ENCODE data around the gene LPCAT3. TPM values are rescaled to one million over a fixed set of nuclear protein-coding genes. Genes with fewer than 3 reads are reported as not detected.
"Not testable (repeated sequence)": the region's sequence is repeated elsewhere in the genome, so short reads cannot be mapped to it uniquely, and the experiment has no call there.

LPCAT3 gene
- polyA plus RNA-seq, 2 of the 4 experiments (the other 2 are of a cell fraction), result 42.8 to 53.4 TPM

DNA sequence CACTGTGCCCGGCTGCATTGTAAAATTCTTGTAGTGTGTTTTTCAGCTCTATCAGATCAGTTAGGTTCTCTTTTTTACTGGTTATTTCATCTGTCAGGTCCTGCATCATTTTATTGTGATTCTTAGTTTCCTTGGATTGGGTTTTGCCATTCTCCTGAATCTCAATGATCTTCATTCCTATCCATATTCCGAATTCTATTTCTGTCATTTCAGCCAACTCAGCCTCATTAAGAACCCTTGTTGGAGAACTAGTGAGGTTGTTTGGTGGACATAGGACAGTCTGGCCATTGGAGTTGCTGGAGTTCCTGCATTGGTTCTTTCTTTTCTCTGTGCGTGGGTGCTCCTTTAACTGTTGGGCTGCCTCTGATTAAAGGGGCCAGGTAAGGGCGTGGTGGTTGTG lies 36.6 kb upstream of the LPCAT3 start:
- ChIA-PET CTCF (interaction anchor here (0.8 to 16.5 kb wide), 9 partner anchors 9 to 90 kb away, joined by 3 to 309 read pairs (median 5); partner anchors contain the start of genes C1R, C1RL and LPCAT3), POLR2A (interaction anchor here (1.3 kb wide), 1 partner anchor 111 kb away, joined by 4 read pairs; the partner anchor contains the start of genes C12orf57 and RNU7-1)
- no peak overlapping the region for H3K4me3 ChIP-seq
- FAIRE-seq (no peak), ATAC-seq (no peak), DNase-seq (ENCODE audit: low read depth in 1 of 2, low spot score in 1 of 2) (no peak)
- no peak overlapping the region for H3K4me2 ChIP-seq
- H3K4me1 ChIP-seq, result peaks cover 6% of the 10 kb centered on the region
- no peak overlapping the region for H3K27ac ChIP-seq
- H3K9me3 ChIP-seq, result no peaks in the 10 kb centered on the region
- no peak for TF ChIP-seq NPAS2 (CRISPR knock-in tag; IDR thresholded peaks at IDR 0.05; ENCODE audit: borderline replicate concordance)
- TF ChIP-seq HEYL (CRISPR knock-in tag; IDR thresholded peaks at IDR 0.05), result no peak
- no peak for TF ChIP-seq POLR2A (IDR thresholded peaks at IDR 0.05; ENCODE audit: low read length)
- TF ChIP-seq TP53 (CRISPR knock-in tag; IDR thresholded peaks at IDR 0.05), result no peak
- TF ChIP-seq, protein P1, sequence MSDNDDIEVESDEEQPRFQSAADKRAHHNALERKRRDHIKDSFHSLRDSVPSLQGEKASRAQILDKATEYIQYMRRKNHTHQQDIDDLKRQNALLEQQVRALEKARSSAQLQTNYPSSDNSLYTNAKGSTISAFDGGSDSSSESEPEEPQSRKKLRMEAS (IDR thresholded peaks at IDR 0.05), result no peak
- TF ChIP-seq RFX5 (IDR thresholded peaks at IDR 0.05), result no peak
- TF ChIP-seq, protein P2, sequence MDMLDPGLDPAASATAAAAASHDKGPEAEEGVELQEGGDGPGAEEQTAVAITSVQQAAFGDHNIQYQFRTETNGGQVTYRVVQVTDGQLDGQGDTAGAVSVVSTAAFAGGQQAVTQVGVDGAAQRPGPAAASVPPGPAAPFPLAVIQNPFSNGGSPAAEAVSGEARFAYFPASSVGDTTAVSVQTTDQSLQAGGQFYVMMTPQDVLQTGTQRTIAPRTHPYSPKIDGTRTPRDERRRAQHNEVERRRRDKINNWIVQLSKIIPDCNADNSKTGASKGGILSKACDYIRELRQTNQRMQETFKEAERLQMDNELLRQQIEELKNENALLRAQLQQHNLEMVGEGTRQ (IDR thresholded peaks at IDR 0.05), result no peak
- TF ChIP-seq, protein P3, sequence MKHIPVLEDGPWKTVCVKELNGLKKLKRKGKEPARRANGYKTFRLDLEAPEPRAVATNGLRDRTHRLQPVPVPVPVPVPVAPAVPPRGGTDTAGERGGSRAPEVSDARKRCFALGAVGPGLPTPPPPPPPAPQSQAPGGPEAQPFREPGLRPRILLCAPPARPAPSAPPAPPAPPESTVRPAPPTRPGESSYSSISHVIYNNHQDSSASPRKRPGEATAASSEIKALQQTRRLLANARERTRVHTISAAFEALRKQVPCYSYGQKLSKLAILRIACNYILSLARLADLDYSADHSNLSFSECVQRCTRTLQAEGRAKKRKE (CRISPR knock-in tag; IDR thresholded peaks at IDR 0.05; ENCODE audit: low read depth), result no peak
- 66% methylated on average over 4 of the region's 4 CpGs for WGBS (ENCODE audit: missing lambda C conversion rate)

DNA sequence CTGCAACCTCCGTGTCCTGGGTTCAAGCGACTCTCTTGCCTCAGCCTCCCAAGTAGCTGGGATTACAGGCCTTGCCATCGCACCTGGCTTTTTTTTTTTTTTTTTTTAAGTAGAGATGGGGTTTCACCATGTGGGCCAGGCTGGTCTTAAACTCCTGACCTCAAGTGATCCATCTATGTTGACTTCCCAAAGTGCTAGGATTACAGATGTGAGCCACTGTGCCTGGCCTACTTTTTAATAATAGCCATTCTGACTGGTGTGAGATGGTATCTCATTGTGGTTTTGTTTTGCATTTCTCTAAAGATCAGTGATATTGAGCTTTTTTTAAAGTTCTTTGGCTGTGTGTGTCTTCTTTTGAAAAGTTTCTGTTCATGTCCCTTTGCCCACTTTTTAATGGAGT lies 31.7 kb upstream of the LPCAT3 start:
- H3K4me1 ChIP-seq; ATAC-seq; DNase-seq (ENCODE audit: low read depth in 1 of 2, low spot score in 1 of 2); H3K9me3 ChIP-seq; H3K27ac ChIP-seq; POLR2A ChIA-PET; FAIRE-seq; H3K4me3 ChIP-seq; H3K4me2 ChIP-seq: not testable (repeated sequence)
- WGBS (ENCODE audit: missing lambda C conversion rate), result 75% methylated on average over 3 of the region's 3 CpGs
- CTCF ChIA-PET, result interaction anchor here (0.7 to 1.7 kb wide), 4 partner anchors 11 to 133 kb away, joined by 3 to 5 read pairs (median 4); partner anchors contain the start of gene C1S

DNA sequence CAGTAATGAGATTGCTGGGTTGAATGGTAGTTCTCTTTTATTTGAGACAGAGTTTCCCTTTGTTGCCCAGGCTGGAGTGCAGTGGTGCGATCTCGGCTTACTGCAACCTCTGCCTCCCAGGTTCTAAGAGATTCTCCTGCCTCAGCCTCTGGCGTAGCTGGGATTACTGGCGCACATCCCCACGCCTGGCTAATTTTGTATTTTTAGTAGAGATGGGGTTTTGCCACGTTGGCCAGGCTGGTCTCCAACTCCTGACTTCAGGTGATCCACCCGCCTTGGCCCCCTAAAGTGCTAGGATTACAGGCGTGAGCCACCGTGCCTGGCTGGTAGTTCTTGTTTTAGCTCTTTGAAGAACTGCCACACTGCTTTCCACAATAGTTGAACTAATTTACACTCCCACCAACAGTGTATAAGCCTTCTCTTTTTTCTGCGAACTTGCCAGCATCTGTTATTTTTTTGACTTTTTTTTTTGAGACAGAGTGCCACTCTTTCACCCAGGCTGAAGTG lies 31.2 kb upstream of the LPCAT3 start:
- FAIRE-seq, result not testable (repeated sequence)
- CTCF ChIA-PET, result interaction anchor here (0.8 to 3.7 kb wide), 4 partner anchors 11 to 64 kb away, joined by 3 to 15 read pairs (median 4); partner anchors contain the start of gene C1S
- 75% methylated on average over 10 of the region's 10 CpGs for WGBS (ENCODE audit: missing lambda C conversion rate)

DNA sequence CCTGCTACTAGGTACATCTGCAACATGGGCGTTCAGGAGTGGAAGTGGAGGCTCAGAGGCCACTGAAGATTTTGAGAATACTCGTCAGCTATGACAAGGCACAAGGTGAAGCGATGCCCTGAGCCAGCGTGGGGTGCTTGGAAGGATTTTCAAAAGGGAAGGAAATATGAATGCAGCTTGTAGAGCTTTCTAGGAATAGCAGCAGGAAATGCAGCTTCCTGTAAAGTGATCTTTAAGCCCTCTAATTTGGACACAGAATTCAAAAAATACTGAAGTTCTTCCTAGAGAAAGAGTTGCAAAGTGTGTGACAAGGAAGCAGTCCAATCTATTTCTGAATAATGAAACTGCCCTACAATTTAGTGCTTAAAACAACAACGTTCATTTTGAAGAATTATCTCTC lies 29.0 kb upstream of the LPCAT3 start:
- POLR2A ChIA-PET, result no interaction called here
- FAIRE-seq, result no peak

More for the DNA sequence above, 31.2 kb upstream of the LPCAT3 start:
- H3K4me3 ChIP-seq; DNase-seq (ENCODE audit: low read depth in 1 of 2, low spot score in 1 of 2); H3K4me2 ChIP-seq; POLR2A ChIA-PET; H3K27ac ChIP-seq; H3K9me3 ChIP-seq; H3K4me1 ChIP-seq; ATAC-seq: not testable (repeated sequence)

More for the DNA sequence above, 29.0 kb upstream of the LPCAT3 start:
- CTCF ChIA-PET, result interaction anchor here (0.9 to 3.7 kb wide), 3 partner anchors 9 to 13 kb away, joined by 3 to 15 read pairs (median 3); partner anchors contain the start of gene C1S
- H3K4me3 ChIP-seq, result no peak overlapping the region
- TF ChIP-seq, protein P4, sequence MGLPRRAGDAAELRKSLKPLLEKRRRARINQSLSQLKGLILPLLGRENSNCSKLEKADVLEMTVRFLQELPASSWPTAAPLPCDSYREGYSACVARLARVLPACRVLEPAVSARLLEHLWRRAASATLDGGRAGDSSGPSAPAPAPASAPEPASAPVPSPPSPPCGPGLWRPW (IDR thresholded peaks at IDR 0.05), result no peak
- no peak for TF ChIP-seq JUNB (IDR thresholded peaks at IDR 0.05)
- no peak for TF ChIP-seq HEYL (CRISPR knock-in tag; IDR thresholded peaks at IDR 0.05)
- no peak for TF ChIP-seq MAFK (IDR thresholded peaks at IDR 0.05; ENCODE audit: partially characterized antibody)
- TF ChIP-seq KDM5A (IDR thresholded peaks at IDR 0.05), result no peak
- no peak for TF ChIP-seq MYC (IDR thresholded peaks at IDR 0.05; ENCODE audit: borderline replicate concordance, low read length)
- no peak for TF ChIP-seq GATA3 (IDR thresholded peaks at IDR 0.05; ENCODE audit: borderline replicate concordance)
- TF ChIP-seq, protein P5, sequence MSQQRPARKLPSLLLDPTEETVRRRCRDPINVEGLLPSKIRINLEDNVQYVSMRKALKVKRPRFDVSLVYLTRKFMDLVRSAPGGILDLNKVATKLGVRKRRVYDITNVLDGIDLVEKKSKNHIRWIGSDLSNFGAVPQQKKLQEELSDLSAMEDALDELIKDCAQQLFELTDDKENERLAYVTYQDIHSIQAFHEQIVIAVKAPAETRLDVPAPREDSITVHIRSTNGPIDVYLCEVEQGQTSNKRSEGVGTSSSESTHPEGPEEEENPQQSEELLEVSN (IDR thresholded peaks at IDR 0.05; ENCODE audit: borderline replicate concordance, low read depth), result no peak
- no peak for TF ChIP-seq NR3C1 (IDR thresholded peaks at IDR 0.05)
- TF ChIP-seq POLR2A (IDR thresholded peaks at IDR 0.05; ENCODE audit: low read length), result no peak
- TF ChIP-seq FOSB (CRISPR knock-in tag; IDR thresholded peaks at IDR 0.05), result no peak
- no peak for TF ChIP-seq FOSL2 (IDR thresholded peaks at IDR 0.05)
- TF ChIP-seq FOSL2 (CRISPR knock-in tag; IDR thresholded peaks at IDR 0.05), result no peak
- TF ChIP-seq HOXB5 (CRISPR knock-in tag; IDR thresholded peaks at IDR 0.05), result no peak
- no peak for TF ChIP-seq SREBF2 (IDR thresholded peaks at IDR 0.05)
- TF ChIP-seq, protein P6, sequence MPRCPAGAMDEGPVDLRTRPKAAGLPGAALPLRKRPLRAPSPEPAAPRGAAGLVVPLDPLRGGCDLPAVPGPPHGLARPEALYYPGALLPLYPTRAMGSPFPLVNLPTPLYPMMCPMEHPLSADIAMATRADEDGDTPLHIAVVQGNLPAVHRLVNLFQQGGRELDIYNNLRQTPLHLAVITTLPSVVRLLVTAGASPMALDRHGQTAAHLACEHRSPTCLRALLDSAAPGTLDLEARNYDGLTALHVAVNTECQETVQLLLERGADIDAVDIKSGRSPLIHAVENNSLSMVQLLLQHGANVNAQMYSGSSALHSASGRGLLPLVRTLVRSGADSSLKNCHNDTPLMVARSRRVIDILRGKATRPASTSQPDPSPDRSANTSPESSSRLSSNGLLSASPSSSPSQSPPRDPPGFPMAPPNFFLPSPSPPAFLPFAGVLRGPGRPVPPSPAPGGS (IDR thresholded peaks at IDR 0.05), result no peak
- TF ChIP-seq, protein P7, sequence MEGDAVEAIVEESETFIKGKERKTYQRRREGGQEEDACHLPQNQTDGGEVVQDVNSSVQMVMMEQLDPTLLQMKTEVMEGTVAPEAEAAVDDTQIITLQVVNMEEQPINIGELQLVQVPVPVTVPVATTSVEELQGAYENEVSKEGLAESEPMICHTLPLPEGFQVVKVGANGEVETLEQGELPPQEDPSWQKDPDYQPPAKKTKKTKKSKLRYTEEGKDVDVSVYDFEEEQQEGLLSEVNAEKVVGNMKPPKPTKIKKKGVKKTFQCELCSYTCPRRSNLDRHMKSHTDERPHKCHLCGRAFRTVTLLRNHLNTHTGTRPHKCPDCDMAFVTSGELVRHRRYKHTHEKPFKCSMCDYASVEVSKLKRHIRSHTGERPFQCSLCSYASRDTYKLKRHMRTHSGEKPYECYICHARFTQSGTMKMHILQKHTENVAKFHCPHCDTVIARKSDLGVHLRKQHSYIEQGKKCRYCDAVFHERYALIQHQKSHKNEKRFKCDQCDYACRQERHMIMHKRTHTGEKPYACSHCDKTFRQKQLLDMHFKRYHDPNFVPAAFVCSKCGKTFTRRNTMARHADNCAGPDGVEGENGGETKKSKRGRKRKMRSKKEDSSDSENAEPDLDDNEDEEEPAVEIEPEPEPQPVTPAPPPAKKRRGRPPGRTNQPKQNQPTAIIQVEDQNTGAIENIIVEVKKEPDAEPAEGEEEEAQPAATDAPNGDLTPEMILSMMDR (IDR thresholded peaks at IDR 0.05), result no peak
- no peak for TF ChIP-seq HOXB13 (CRISPR knock-in tag; IDR thresholded peaks at IDR 0.05; ENCODE audit: low read depth)
- no peak for TF ChIP-seq CEBPB (IDR thresholded peaks at IDR 0.05)
- DNase-seq (ENCODE audit: low read depth in 1 of 2, low spot score in 1 of 2), result no peak
- H3K27ac ChIP-seq, result no peak overlapping the region
- no peaks in the 10 kb centered on the region for H3K4me1 ChIP-seq
- 62% methylated on average over 5 of the region's 5 CpGs for WGBS (ENCODE audit: missing lambda C conversion rate)
- no peak; a peak in 1 of 6 replicates for ATAC-seq
- H3K4me2 ChIP-seq, result no peak overlapping the region
- no peaks in the 10 kb centered on the region for H3K9me3 ChIP-seq
